WI38 (cell line): Measurements from ENCODE around the gene CTRB2.

Source experiments
- H3K4me3 ChIP-seq: 2 replicates; pipeline ENCODE4 v1.5.1; 2011; ENCODE audit warnings: low read depth, mild to moderate bottlenecking, control low read depth, low read length
- CTCF ChIP-seq: IDR thresholded peaks from 2 replicates; pipeline ENCODE4 v1.5.1; 2012; ENCODE audit warnings: low read depth, mild to moderate bottlenecking, control low read depth, low read length

CTRB2 gene

GRCh38 chr16:75235721-75236193 lies 28.8 kb upstream of the CTRB2 start:
- H3K4me3 ChIP-seq = no peak overlapping the region
- TF ChIP-seq CTCF = no peak

GRCh38 chr16:75234856-75235696 lies 28.1 kb upstream of the CTRB2 start:
- H3K4me3 ChIP-seq = no peak overlapping the region
- TF ChIP-seq CTCF = no peak

DNA sequence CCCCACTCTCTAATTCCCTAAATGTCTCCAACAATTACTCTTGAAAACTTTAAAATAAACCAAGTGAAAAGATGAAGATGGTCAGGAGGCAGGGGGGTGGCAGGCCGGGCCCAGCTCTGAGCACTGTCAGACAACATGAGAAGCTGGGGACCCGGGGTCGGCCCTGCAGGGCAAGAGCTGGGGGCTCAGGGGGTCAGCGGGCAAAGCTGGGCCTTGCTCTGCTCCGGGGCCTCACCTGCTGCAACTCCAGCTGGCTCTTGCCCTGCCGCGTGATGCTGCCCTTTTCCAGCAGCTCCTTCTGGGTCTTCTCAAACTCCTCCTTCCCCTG lies 26.6 kb upstream of the CTRB2 start:
- H3K4me3 ChIP-seq = no peak overlapping the region
- no peak for TF ChIP-seq CTCF

- no peak for TF ChIP-seq CTCF
- H3K4me3 ChIP-seq = no peak overlapping the region
These were observed 24.6 kb upstream of the CTRB2 start for GRCh38 chr16:75231570-75231969.

DNA sequence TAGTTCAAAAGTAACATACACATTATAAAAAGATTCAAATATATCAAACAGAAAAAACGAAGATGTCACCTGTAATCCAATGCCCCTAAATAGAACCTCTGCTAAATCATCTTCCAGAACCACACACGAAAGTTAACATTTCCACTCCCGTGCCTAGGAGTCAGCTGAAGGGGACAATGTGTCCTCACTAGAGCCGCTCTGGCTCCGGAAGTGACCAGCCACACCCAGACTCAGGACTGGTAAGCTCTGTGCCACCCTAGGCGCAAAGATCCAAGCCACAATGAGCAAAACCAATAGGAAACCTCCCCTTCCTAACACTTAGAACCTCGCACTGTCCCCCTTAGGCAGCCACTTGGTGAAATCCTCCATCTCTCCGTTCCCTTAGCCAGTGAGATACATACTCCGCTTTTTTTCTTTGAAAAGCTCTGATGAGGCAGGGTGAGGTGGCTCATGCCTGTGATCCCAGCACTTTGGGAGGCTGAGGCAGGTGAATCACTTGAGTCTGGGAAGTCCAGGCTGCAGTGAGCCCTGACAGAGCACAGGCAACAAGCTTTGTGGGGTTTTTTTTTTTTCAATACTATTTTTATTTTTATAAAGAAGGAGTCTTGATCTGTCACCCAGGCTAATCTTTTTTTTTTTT lies 23.6 kb upstream of the CTRB2 start:
- TF ChIP-seq CTCF = no peak

DNA sequence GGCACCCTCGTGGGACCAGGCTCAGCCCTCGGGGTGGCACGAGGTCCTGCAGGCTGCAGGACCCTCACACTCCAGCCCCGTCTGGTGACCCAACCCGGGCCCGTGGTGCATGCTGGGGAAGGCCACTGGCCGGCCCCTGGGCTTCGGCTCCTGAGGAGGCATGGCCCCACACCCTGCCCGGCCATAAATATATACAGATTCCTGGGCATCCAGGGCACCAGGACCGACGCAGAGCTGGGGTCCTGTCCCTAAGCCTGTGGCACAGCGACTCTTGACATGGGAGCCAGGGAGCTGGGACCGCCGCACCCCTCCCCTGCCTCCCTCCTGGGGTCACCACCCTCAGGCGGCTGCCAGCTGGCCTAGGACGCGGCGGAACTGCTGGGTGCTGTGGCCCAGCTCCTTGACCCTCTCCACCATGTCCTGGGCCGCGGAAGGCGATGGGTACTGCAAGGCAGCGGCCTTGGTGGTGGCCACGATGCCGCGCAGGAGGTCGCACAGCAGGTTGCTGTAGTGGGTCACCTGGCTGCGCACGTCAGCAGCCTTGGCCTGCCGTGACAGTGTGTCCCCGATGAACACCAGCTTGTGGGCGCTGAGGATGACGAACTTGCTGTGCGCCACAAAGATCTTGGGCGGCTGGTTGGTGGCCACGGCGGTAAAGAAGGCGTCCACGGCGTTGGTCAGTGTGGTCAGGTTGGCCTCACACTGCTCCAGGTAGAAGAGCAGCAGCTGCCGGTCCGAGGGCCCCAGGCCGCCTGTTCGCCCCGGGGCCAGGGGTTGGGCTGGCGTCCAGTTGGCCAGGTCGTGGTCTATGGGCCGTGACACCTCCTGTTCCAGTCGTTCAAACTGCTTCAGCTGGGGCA lies 22.4 kb upstream of the CTRB2 start:
- H3K4me3 ChIP-seq = no peak overlapping the region
- TF ChIP-seq CTCF = no peak

More for the DNA sequence above, 23.6 kb upstream of the CTRB2 start:
- H3K4me3 ChIP-seq = no peak overlapping the region
